Stimulated activated naive CD8-positive, alpha-beta T cell treated with anti-CD3 and anti-CD28 coated beads, Interleukin-15, amount 100 ng/mL, for 72 hours (primary cell): ENCODE results near the gene DOCK4.
A peak's percentile ranks its signal among the peaks of the same experiment; 100 is the strongest.

Experiments used
- ATAC-seq: fragments of 150-1000 bp; cut with Tn5 transposase; 2 replicates; pipeline ENCODE4 v1.10.0; 2021; ENCODE audit warnings: mild to moderate bottlenecking, moderate library complexity
- DNase-seq, 2 donors: peaks; one replicate each; pipeline ENCODE4 v3.0.0; 2021 to 2022
- H3K27ac Mint-ChIP-seq, 2 donors: one replicate each; pipeline ENCODE4 v1.8.0; 2022; ENCODE audit warnings: mild to moderate bottlenecking in 2 of 2, mixed read lengths in 2 of 2, moderate library complexity in 2 of 2
- H3K27me3 Mint-ChIP-seq: one replicate; pipeline ENCODE4 v1.8.0; 2022; ENCODE audit warnings: mixed read lengths
- H3K4me1 Mint-ChIP-seq: one replicate; pipeline ENCODE4 v1.8.0; 2022; ENCODE audit warnings: mild to moderate bottlenecking, mixed read lengths
- H3K4me3 Mint-ChIP-seq, 2 donors: one replicate each; pipeline ENCODE4 v1.8.0; 2022; ENCODE audit warnings: mild to moderate bottlenecking in 2 of 2, mixed read lengths in 2 of 2, moderate library complexity in 1 of 2
- H3K9me3 Mint-ChIP-seq, 2 donors: one replicate each; pipeline ENCODE4 v1.8.0; 2022; ENCODE audit warnings: mixed read lengths in 2 of 2

The DOCK4 gene

DNA sequence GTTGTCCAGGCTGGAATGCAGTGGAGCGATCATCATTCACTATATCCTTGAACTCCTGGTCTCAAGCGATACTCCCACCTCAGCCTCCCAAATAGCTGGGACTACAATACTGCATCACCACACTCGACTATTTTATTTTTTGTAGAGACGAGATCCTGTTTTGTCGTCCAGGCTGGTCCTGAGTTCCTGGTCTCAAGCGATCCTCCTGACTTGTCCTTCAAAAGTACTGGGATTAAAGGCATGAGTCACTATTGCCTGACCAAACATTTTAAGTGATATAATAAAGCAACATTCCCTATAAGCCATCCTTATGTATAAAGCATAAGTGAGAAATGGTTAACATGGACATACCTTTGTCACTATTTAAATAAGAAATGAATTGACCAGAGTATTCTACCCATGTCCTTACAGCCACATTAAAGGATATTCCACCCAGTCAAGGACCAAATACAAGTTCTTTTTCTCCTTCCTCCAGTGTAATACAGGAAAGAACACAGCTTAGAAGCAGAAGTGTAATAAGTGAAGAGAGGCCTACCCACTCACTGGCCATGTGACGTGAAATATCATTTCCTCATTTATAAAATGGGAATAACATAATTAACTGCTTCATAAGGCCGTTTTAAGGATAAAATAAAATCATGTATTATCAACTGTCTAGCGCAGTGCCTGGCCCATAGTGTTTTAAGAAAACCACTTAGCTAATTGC lies 82.0 kb downstream of the DOCK4 start:
- H3K9me3 Mint-ChIP-seq, result peaks cover 0 to 4% of the 10 kb centered on the region in 2 donors
- ATAC-seq (no peak), DNase-seq (no peak)
- H3K27me3 Mint-ChIP-seq, result no peaks in the 10 kb centered on the region
- peaks cover 6% of the 10 kb centered on the region for H3K4me1 Mint-ChIP-seq
- no peak overlapping the region for H3K4me3 Mint-ChIP-seq
- no peak overlapping the region for H3K27ac Mint-ChIP-seq

DNA sequence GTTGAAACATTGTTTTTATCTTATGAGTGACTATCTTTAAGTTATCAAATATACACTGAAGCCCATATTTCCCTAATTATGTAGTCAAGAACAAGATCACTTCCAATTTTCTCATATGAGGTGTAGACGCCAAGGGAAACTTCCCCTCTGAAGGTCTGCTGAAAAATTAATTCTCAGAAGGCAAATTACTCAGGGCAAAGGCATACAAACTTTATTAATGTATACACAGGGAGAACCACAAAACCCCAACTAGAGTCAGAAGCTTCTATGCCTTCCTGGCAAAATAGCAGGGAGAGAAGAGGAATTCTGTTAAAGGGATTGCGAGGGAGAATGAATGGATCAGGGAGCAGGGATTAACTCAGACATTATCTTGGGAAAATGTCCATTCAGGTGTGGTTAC lies 83.4 kb downstream of the DOCK4 start:
- Mint-ChIP-seq H3K4me3 (no peak overlapping the region), H3K27ac (no peak overlapping the region), H3K9me3 (peaks cover 0 to 4% of the 10 kb centered on the region in 2 donors), H3K27me3 (no peaks in the 10 kb centered on the region), H3K4me1 (peaks cover 6% of the 10 kb centered on the region)
- ATAC-seq (no peak), DNase-seq (no peak)

DNA sequence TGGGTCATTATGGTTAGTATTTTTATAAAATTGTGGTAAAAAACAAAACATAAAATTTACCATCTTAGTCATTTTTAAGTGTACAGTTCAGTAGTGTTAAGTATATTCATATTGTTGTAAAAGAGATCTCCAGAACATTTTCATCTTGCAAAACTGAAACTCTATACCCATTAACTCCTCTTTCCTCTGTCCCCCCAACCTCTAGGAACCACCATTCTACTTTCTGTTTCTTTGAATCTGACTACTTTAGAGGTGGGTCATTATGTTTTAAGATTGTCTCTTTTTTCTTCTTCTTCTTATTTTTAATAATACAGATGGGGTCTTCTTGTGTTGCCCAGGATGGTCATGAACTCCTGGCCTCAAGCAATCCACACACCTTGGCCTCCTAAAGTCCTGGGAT lies 84.1 kb downstream of the DOCK4 start:
- Mint-ChIP-seq H3K4me1 (peaks cover 6% of the 10 kb centered on the region), H3K4me3 (no peak overlapping the region), H3K27ac (no peak overlapping the region), H3K9me3 (peaks cover 0 to 4% of the 10 kb centered on the region in 2 donors), H3K27me3 (no peaks in the 10 kb centered on the region)
- ATAC-seq (no peak), DNase-seq (no peak)

DNA sequence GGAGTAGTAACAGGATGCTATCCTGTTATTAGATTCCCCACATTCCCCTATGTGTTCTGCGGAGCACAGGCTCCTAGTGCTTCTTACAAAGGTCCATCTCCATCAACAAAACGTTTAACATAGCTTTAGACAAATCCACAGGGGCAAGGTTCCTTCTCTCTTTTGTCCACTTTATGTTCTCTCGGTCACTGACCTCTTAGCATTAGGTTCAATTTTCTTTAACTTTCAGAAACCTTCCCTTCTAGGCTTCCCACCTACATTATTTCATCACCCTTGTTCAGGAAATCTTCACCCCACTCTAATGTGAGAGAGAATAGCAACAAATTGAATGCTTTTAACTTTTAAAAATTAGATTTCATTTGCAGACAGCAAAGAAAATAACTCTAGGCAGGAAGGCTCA lies 84.9 kb downstream of the DOCK4 start:
- no peaks in the 10 kb centered on the region for H3K27me3 Mint-ChIP-seq
- no peak overlapping the region for H3K27ac Mint-ChIP-seq
- H3K4me3 Mint-ChIP-seq, result no peak overlapping the region
- ATAC-seq, result no peak
- peaks cover 0 to 3% of the 10 kb centered on the region in 2 donors for H3K9me3 Mint-ChIP-seq
- H3K4me1 Mint-ChIP-seq, result peaks cover 6% of the 10 kb centered on the region
- DNase-seq, result no peak

DNA sequence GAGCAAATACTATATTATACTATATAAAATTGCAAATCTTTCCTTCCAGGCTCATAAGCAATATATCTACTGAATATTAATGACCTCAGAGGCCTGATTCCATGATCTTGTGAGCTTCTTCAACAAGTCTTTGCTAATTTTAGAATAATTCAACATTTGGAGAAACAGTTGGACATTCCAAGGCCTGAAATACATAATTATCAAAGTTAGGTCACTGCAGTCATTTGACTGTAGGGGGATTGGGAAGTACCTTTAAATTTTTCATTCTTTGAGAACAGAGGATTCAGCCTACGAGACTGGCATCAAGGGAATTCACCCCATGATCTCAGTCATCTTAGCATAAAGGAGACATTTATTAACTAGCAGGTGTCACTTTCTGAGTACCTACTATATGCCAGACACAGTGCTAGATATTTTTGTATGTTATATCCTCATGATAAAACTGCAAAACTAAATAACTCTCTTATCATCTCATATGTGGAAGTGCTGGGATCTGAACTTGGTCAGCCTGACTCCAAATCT lies 85.4 kb downstream of the DOCK4 start:
- DNase-seq (no peak), ATAC-seq (no peak)
- Mint-ChIP-seq H3K9me3 (no peaks in the 10 kb centered on the region), H3K4me3 (no peak overlapping the region), H3K27me3 (no peaks in the 10 kb centered on the region), H3K27ac (no peak overlapping the region), H3K4me1 (peaks cover 6% of the 10 kb centered on the region)

DNA sequence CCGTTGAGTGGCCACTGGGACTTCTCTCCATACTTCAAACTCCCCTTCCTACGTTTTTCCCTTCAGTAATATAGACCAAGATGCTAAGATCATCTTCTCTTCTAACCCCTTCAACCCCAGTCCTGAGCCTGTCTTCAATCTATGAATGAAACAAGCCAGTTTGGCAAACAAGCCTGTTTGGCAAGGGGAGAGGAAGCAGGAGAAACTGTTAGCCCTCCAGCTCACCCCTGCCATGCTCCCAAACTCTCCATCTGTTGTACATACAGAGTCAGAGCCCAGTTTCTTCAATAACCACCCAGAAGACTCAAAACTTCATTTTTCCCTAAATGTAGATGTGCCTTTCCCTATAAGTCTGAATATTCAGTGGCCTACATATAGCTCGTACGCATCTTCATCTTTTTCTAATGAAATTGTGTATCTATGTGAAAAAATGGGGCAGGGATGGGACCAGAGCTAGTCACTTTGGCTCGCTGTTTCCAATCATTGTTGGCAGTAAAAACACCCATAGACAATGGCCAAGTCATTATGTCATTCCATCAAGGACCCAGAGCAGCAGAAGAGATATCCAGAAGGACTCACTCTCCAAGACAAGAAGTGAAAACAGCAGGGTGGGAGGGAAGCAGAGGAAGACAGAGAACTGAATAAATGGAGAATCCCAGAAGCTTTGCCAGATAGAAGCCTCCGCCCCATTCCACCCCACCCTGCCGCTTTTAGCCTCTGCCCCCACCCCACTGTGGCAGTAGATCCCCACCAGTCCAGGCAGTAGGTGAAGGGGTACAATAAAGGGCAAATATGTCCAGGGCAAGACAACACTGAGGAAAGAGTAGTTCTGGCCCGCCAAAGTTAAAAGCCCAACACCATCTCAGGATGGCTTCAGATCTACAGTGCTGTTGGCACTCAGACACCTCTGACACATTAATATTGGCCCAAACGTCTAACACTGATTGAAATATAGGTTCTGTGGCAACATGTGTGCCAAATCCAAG lies 87.3 kb downstream of the DOCK4 start:
- Mint-ChIP-seq H3K4me3 (no peak overlapping the region), H3K27me3 (no peaks in the 10 kb centered on the region), H3K9me3 (no peaks in the 10 kb centered on the region), H3K4me1 (peaks cover 6% of the 10 kb centered on the region), H3K27ac (no peak overlapping the region)
- DNase-seq, result no peak
- no peak for ATAC-seq

DNA sequence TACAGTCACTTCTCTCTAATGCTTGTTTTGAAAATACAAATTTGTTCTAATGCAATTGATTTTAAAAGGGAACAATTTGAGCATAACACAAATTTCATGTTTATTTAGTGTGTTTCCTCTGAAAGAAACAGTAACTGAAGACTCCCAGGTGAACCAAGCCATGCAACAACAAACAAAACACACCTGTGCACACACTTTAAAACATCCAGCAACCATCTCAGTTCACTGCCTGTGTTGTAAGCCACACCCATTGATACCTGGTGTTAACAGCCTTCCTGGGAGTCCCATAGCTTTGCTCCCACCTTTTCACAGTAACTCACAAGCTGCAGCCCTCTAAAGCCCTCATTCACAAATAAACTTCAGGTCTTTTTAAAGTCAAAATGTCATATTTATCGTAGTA lies 89.3 kb downstream of the DOCK4 start:
- Mint-ChIP-seq H3K9me3 (no peaks in the 10 kb centered on the region), H3K27me3 (no peaks in the 10 kb centered on the region), H3K4me1 (no peaks in the 10 kb centered on the region), H3K27ac (no peak overlapping the region), H3K4me3 (no peak overlapping the region)
- DNase-seq (no peak), ATAC-seq (no peak)

DNA sequence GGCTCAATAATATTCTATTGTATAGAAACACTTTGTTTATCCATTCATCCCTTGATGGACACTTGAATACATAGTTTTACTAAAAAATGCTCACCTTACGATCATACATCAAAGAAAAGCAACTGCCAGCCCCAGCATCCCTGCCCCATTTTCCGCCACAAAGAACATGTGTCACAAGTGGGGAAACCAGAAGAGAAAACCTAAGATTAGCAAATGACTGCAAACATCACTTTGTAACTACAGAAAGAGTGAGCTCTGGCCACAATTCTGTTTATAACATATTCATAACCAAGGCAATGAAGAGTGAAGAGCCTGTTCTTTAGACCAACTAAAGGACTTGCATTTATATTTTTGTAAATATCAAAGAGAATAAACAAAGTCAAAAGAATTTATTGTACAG lies 89.8 kb downstream of the DOCK4 start:
- H3K4me1 Mint-ChIP-seq, result no peaks in the 10 kb centered on the region
- H3K27ac Mint-ChIP-seq, result no peak overlapping the region
- H3K27me3 Mint-ChIP-seq, result no peaks in the 10 kb centered on the region
- DNase-seq, result no peak
- no peaks in the 10 kb centered on the region for H3K9me3 Mint-ChIP-seq
- no peak for ATAC-seq
- no peak overlapping the region for H3K4me3 Mint-ChIP-seq

DNA sequence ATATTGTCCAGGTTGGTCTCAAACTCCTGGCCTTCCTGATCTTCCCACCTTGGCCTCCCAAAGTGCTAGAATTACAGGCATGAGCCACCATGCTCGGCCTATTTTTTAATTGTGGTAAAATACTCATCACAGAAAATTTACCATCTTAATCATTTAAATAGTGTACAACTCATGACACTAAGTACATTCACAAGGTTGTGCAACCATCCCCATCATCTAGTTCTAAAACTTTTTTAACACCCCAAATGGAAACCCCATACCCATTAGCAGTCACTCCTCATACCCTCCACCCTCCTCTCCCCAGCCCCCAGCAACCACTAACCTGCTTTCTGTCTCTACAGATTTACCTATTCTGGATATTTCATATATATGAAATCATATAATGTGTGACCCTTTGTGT lies 90.3 kb downstream of the DOCK4 start:
- ATAC-seq (no peak), DNase-seq (no peak)
- Mint-ChIP-seq H3K4me1 (no peaks in the 10 kb centered on the region), H3K27me3 (no peaks in the 10 kb centered on the region), H3K4me3 (no peak overlapping the region), H3K9me3 (no peaks in the 10 kb centered on the region), H3K27ac (no peak overlapping the region)

DNA sequence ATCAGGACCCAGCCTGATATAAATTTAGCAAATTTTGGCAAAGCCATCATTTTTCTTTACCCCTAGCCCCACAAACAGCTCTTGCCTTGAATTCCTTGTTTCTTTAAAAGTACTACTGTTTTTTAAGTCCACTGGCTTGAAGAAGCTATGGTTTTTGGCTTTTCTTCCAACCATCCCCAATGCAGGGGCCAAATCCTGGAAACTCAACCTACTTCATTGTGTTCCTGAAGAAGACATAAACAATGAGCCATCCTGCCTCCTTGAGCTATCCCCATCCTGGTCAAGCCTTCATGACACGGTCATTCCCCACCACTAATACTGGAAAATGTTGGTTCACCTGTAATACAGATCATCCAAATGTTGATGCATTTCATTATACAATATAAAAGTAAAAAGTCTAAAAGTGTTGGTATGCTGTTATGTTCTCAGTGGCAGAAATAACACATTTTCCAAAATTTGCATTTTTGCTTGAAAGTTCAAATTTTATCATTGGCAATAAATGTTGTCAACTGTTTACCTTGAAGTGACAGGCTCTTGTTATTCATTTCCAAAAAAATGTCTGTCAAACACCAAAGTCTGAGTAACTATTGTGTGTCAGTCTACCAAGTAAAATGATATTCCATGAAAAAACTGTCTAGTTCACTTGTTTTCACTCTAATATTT lies 92.2 kb downstream of the DOCK4 start:
- no peaks in the 10 kb centered on the region for H3K9me3 Mint-ChIP-seq
- ATAC-seq, result no peak
- DNase-seq, result no peak
- H3K4me3 Mint-ChIP-seq, result no peak overlapping the region
- H3K4me1 Mint-ChIP-seq, result no peaks in the 10 kb centered on the region
- no peaks in the 10 kb centered on the region for H3K27me3 Mint-ChIP-seq
- H3K27ac Mint-ChIP-seq, result no peak overlapping the region

DNA sequence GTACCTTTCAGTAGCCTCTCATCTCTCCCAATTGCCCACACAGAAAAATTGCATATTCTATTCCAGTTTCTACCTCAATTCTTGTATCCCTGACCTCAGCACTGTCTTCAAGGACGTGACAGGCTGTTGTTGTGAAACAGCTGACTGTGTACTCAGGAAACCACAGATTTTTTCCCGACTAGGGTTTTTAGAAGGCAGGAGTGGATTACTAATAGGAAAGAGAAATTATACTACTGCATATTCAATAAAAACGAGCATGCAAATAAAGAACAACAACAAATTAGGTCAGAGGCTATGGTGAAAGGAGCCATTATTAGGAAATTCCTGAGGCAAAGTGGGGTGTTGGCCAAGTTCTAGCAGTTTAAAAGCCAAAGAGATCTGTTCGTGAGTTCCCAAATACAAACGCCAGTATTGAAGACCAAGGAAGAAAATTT lies 93.4 kb downstream of the DOCK4 start:
- Mint-ChIP-seq H3K27ac (no peak overlapping the region), H3K9me3 (no peaks in the 10 kb centered on the region)

DNA sequence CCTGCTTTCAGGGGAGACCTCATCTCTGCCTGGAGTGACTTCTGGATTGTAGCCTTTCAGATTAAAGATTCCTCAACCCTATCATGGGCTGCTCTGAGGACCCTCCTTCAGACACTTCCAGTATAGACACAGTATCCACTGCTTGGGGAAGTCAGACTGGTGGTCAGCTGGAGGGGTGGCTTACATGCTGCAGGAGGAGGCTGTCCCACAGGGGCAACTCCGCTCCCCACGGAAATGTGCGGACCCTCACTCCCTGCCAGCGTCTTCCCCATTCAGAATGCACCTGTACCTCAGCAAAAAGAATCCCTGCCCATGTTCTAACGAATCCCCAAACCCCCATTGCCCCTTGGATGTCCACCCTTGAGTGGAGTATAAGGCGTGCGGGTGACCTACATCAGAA lies 95.5 kb downstream of the DOCK4 start:
- H3K27ac Mint-ChIP-seq, result no peak overlapping the region
- ATAC-seq, result peak; percentile 26

More for the DNA sequence above, 93.4 kb downstream of the DOCK4 start:
- Mint-ChIP-seq H3K4me3 (no peak overlapping the region), H3K27me3 (no peaks in the 10 kb centered on the region), H3K4me1 (no peaks in the 10 kb centered on the region)
- ATAC-seq (no peak), DNase-seq (no peak)

DNA sequence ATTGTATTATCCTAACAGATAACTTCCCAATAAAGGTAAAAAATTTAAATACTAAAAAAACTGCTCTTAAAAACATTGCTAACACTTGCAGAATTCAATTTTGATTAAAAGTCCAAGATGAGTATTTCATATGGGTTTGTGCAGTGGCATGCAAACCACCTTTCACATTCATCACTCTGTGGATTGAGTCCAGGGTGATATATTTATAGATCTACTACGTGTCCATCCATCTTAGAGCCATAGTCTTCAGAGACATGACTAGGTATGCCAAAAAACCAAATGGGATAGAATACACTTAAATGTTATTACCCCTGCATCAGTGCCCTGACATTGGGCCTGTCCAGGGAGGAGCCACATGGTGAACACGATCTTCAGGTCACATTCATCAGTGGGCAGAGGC lies 96.0 kb downstream of the DOCK4 start:
- no peak for ATAC-seq
- H3K27me3 Mint-ChIP-seq, result peaks cover 9% of the 10 kb centered on the region
- no peak overlapping the region for H3K27ac Mint-ChIP-seq

More for the DNA sequence above, 95.5 kb downstream of the DOCK4 start:
- H3K9me3 Mint-ChIP-seq, result no peaks in the 10 kb centered on the region
- no peak overlapping the region for H3K4me3 Mint-ChIP-seq
- peaks cover 5% of the 10 kb centered on the region for H3K27me3 Mint-ChIP-seq
- no peaks in the 10 kb centered on the region for H3K4me1 Mint-ChIP-seq
- no peak for DNase-seq

DNA sequence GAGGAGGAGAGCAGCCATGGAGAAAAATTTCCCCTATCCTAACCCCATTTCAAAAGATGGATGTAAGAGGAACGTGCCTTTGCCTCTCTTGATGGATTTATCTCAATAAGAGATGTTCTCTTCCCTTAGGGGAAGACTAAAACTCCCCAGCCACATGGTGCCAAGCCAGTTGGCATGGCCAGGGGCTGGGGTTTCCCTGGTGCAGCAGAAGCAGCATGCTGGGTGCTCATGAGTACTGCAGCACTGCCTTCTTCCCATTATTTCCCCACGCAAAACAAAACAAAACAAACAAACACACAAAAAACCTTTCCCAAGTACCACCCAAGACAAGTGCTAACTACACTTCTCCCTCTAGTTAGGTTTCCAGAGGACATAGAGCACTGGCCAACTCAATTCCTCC lies 97.2 kb downstream of the DOCK4 start:
- ATAC-seq (no peak), DNase-seq (no peak)
- Mint-ChIP-seq H3K27ac (no peak overlapping the region), H3K27me3 (peaks cover 15% of the 10 kb centered on the region), H3K9me3 (no peaks in the 10 kb centered on the region), H3K4me1 (no peaks in the 10 kb centered on the region), H3K4me3 (no peak overlapping the region)

More for the DNA sequence above, 96.0 kb downstream of the DOCK4 start:
- no peak for DNase-seq
- Mint-ChIP-seq H3K4me1 (no peaks in the 10 kb centered on the region), H3K4me3 (no peak overlapping the region), H3K9me3 (no peaks in the 10 kb centered on the region)

DNA sequence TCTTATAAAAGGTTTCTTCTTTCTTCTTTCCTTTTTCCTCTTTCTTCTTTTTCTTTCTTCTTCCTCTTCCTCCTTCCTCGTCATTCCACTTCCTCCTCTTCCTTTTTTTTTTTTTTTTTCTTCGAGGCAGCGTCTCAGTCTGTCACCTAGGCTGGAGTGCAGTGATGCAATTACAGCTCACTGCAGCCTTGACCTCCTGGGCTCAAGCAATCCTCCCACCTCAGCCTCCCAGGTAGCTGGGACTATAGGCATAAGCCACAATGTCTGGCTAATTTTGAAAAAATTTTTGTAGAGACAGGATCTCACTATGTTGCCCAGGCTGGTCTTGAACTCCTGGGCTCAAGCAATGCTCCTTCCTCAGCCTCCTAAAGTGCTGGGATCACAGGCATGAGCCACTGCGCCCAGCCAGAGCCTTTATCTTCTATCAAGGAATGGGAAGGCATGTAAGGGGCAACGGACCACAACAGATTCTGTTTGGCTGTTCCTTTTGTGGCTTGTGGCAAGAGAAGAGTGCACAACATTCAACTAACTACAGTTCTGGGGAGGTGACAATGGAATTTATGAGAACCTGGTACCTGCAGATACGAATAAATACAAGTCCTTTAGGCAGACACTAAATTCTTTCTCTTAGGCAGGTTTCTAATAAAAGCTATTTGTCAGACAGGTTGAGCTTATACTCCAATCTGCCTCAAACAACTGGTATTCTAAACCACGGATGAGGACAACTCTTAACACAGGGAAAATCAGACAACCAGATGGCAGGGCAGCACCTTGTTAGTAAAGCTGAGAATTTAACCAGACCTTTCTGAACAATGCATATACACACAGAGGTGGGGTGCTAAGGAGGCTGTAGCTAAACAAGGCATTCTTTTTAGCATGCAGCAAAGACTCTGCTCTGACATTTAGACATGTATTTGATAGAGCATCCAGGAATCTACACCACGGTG lies 100.3 kb downstream of the DOCK4 start:
- Mint-ChIP-seq H3K27me3 (peaks cover 15% of the 10 kb centered on the region), H3K4me1 (no peaks in the 10 kb centered on the region), H3K27ac (no peak overlapping the region), H3K9me3 (no peaks in the 10 kb centered on the region), H3K4me3 (no peak overlapping the region)
- DNase-seq (no peak), ATAC-seq (no peak)
